Measurements from ENCODE around the gene CELSR1.

The CELSR1 gene

DNA sequence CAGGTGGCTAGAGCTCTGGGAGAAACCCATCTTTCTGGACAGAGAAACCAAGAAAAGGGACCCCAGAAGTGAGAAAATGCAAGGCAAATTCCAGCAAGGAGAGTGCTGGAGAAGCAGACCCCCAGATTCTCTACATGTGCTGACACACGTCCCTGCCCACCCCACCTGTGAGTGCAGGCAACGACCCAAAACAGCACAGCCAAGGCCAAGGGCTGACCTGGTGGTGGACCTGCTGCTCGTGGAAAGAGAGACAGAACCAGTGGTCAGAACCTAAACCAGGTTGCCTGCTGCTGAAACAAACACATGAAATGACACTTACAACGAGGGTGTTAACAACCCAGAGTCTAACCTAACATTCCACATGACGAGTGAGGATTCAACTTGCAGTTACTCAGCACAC, 177.3 kb downstream of the CELSR1 start:
- no peak for DNase-seq

DNA sequence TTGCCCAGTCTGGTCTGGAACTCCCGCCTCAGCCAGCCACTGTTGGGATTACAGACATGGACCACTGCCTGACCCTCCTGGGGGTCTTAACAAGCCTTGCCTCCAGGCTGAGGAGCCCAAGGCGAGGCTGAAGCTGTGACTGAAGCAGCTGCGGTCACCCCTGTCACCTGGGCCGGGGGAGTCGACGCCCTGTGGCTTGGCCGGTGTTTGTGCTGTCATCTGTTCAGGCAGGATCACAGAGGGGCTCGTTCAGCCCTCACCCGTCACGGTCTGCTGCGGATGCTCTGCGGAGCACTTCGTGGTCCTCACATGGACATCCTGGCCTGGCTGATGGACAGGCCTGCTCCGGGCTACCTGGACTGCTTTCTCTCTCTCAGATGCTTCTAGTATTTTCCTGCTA, 178.1 kb downstream of the CELSR1 start:
- no peak for DNase-seq

DNA sequence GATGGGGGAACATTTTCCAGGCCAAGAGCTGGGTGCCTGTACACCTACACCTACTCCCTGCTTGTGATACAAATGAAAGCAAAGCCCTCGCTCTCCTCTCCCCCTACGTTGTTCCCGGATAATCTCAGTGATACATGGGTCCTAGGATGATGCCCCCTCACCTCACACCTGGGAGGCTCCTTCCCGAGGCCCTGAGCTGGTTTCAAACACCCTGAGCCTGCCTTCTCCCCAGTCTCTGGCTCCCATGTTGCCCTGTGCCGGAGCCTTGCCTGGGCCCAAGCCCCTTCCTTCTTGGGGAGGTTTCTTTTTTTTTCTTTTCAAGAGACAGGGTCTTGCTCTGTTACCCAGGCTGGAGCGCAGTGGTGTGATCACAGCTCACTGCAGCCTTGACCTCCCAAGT, 178.7 kb downstream of the CELSR1 start:
- DNase-seq = no peak

DNA sequence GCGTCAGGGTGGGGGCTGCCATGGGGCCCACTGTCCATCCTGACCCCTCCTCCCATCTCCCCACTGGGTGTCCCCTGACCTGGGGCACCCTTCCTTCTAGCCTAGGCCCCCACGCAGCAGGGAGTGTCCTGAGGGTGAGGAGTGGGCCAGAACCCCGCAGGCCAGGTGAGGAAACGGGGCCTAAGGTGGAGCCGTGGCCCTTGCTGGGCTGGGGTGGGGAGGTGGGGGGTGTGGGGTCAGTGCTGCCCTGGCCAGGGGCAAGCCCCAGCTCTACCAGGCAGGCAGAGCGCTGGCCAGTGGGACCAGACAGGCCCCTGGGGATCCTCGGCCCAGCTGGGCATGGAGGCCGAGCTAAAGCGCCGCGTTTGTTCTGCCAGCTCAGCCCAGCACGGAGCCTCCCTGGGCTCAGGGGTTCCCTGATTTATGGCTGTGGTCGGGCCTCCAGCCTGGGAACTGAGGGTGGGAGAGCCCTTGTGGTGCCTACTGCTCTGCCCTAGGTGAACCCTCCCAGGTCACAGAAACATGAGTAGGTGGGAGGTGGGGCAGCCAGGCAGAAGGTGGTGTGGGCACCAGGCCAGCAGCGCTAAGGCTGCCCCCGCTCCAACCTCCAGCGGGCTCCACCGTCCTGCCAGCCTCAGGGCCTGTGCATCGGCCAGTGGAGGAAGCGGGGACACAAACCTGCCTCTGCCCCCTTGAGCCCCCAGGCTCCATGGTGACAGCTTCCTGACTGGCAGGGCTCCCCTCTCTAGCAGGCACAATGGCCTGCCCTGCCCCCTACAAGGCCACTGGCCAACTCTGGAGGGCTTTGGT, 179.5 kb downstream of the CELSR1 start:
- no peak for DNase-seq

DNA sequence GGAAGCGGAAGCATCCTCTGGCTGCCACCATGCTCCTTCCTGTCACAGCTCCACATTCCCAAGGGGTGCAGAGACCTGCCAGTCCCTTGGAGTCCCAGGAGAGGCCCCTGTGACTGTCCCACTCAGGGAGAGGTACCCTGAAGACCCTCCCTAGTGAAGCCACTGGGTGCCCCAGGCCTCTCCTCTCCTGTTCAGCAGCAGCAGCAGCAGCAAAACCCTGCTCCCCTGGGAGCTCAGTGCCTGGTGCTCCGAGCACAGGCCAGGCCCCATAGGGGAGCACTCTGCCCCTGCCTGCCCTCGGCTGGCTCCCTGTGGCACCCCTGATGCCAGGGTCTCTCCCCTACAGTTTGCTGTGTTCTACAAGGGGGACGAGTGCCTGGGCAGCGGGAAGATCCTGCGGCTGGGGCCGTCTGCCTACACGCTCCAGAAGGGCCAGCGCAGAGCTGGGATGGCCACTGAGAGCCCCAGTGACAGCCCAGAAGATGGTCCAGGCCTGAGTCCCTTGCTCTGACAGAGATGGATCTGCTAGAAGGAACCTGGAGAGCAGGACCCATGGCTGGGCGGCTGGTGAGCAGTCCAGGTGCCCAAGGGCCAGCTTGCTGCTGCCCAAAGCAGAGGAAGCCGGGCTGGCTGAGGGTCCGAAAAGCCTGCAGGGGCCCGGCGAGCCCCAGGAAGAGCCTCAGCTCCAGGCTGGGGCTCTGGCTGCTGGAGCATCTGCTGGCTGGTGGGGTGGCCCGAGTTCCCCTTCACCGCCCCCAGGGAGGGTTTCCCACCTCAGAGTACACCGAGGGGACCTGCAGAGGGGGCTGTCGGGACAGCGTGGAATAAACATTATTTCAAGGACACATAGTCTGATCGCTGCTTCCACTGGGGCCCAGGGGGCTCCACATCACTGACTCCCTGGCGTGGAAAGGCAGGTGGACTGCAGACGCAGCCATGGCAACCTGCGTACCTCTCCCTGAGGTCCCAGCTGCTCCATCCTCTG, 180.6 kb downstream of the CELSR1 start:
- DNase-seq = no peak

DNA sequence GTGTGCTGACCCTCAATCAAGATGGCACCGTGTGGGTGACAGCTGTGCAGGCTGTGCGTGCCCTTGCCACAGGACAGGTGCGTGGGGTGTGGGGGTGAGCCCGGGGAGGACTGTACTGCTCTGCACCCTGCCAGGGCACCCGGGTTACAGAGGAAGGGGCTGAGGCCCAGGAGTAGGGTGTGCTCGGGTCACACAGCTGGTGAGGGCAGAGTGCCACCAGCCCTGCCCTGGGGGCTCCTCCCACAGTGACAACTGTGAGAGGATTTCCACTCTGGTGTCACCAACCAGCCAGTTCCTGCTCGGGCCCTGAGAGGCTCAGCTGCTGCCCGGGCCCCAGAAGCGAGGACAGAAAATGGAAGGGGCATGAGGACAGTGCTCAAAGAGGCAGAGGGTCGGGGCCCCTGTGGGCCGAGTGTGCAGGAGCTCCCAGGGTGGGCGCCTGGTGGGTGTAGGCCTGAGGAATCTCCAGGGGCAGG, 181.4 kb downstream of the CELSR1 start:
- no peak for DNase-seq

DNA sequence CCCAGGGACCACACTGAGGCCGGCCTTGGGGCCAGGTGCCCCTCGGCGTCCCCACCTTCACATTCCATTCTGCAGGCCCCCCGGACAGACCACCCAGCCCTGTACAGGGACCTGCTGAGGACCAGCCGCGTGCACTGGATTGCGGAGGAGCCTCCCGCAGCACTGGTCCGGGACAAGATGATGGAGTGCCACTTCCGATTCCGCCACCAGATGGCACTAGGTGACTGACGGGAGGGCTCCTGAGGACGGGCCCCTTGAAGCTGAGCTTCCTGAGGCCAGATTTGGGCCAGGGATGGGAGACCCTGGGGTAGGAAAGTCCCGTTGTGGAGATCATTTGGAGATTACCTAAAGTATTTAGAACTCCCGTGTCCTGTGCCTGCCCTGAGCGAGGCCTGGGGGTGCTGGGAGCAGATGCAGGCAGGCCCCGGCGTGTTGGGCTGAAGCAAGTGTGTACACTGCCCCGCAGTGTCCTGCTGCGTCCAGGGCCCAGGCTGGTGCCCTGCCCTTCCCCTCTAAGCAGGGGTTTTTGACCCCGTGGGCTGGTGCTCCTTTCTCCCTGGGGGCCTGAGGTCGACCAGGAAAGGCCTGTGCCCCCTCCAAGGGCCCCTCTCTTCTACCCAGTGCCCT, 181.9 kb downstream of the CELSR1 start:
- DNase-seq = peak; percentile 45 to 61

DNA sequence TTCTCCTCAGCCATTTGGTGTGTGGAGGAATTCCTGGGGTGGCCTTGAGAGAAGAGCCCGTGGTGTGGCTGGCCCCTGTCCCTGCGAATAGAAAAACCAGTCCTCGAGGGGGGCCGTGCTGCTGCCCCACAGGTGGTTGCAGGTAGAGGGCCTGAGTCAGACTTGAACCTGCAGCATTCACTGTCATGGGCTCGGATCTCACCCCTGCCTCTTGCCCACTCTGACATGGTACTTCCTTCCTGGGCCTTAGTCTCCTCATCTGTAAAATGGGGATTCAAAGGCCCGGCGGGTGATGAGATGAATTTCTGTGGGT, 182.5 kb downstream of the CELSR1 start:
- no peak for DNase-seq

DNA sequence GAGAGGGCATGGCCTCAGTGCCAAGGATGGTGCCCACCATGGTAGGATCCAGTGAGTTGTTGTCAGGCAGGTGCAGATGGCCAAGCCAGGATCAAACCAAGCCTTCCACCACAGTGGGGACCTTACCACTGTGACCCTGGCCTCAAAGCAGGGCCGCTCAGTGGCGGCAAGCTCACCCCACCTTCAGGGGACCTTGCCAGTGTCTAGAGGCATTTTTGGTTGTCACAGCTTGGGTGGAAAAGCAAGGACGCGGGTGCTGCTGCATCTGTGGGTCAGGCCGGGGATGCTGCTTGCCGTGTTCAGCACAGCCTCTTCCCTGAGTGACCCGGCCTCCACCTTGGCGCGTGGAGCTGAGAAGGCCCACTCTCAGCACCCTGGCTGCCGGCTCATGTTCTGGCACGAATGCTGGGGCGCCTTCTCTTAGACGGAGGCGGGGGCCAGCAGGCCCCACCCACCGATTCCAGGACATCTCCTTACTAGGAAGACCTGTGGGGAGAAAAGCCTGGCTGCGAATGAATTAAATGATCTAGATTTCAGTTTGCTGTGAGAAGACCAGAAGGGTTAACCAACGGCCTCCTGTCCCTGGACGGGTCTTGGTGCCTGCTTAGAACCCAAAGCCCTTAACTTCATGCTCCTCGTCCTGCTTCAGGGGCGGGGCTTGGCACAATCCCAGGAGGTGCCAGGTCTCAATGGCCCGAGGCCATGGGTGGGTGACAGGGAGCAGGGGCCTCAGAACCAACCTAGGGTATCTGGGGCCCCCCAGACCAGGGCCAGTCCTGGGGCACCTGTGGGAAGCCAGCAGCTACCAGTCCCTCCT, 183.0 kb downstream of the CELSR1 start:
- no peak for DNase-seq

DNA sequence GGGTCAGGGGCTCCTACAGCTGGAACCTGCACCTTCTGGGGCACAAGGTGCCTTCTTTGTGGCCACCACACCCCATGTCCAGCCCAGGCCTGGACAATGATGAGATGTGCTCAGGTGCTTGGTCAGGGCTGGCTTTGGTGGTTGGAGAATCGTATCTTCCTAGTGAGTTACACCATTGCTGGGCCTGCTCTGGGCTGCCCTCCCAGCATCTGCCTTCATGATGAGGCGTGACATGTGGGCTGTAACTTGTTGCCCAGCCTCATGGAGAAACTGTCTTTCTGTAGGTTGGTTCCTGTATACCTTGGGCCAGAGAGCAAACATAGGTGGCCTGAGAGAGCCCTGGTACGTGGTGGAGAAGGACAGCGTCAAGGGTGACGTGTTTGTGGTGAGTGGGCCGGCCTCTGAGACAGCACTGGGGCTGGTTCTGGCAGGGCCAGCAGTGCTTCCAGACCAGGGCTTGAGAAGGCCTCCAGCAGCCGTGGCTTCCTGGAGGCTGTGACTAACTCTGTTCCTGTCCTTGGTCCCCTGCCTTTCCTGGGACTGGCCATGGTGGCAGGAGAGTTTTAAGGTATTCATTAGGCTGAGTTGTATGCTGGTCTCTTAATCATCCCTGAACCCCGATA, 183.8 kb downstream of the CELSR1 start:
- DNase-seq = no peak

DNA sequence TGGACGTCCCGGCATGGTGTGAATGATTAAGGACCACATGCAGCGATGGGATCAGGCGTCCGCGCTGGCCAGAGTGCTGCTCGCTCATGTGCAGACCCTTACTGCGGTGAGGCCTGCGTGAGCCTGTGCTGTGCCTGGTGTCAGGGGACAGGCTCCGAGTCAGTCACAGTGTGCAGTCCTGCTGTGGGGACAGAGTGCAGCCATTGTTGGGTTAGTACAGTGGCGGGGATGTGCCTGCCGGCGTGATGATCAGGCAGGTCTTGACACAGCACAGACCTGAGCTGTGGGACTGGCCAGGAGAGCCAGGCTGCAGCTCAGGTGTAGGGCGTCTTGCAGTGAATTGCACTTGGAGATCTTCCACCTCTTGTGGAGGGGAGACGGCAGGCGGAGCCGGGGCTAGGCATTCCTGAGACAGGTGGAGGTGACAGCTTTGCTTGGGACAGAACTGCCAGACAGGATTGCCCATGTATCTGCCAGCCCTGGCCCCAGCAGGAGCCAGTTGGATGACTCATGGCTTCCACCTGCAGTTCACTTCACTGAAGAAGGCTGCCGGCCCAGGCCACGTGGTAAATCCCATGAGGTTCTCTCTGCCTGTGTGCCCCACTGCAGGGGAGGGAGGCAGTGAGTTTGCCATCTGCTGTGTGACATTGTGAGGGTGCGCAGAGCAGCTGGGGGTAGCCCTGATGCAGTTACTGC, 184.6 kb downstream of the CELSR1 start:
- no peak for DNase-seq

DNA sequence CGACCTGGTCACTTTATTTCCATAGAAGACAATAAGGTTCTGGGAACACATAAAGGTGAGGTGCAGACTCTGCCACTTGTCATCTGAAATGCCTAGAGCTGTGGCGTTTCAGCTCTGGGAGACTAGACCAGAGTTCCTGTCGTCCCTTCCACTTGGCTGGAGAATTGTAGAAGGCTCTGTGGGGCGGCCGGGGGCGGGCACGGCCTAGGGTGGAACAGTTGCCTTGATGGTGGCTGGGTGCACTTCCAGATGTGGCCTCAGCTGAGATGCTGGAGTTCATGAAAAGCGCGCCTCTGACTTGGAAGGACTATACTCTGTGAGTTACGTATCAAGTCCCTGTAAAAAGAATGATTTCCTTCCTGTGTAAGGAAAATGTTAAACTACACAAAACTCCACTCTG, 185.1 kb downstream of the CELSR1 start:
- no peak for DNase-seq

DNA sequence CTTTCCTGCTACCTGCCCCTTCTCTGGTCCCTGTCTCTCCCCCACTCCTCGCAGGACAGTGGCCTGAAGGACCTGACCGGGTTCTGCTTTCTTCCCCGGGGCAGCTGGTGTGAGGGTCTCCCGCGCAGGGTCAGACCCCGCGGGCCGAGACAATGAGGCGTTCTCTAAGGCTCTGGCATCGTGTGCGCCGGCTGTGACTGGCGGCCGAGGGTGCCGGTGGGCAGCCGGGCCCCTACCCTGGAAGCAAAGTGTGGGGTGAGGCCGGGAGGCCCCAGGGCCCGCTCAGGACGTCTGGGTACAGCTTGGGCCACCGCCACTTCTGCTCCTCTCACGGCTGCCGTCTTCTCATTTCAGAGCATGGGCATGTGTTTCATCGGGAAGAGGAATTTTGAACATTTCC, 185.7 kb downstream of the CELSR1 start:
- no peak for DNase-seq

DNA sequence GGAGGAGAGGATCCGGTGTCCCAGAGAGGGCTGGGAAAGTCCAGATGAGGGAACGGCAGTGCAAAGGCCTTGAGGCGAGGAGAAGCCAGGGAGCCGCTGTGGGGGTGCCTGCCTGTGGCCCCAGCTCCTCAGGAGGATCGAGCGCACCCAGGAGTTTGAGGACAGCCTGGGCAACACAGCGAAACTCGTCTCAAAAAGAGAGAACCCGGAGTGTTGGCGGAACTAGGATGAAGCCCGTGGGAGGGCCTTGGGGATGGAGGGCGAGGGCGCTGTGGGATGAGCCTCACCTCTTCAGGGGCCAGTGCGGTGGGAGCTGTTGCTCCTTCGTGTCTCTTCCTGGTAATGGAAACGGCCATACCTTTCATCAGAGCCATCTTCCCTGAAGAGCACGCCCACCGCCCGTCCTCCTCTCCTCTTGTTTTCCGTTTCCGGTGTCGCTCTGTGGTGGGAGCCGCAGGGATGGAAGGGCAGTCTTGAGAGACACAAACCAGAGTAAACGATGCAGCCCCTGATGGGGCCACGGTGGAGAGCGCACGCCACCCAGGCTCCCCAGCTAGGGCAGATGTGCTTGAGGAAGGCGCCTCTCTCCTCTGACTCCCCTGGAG, 186.2 kb downstream of the CELSR1 start:
- DNase-seq = no peak

DNA sequence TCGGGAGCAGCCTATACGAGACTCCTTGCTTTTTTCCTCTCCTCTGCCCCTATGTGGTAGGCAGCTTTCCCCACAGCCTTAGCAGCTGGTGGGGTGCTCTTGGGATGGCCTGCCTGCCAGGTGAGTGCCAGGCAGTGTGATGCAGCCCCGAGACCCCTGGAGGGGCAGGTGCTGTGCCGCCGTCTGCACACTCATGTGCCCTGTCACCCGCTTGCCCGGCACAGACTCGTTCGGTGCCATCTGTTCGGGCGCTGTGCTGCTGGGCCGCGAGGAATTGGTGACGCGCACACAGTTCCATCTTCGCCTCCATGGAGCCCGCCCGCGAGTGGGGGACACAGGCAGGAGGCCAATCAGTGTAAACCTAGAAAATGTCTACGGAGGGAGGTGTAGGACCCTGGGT, 186.8 kb downstream of the CELSR1 start:
- DNase-seq = no peak

DNA sequence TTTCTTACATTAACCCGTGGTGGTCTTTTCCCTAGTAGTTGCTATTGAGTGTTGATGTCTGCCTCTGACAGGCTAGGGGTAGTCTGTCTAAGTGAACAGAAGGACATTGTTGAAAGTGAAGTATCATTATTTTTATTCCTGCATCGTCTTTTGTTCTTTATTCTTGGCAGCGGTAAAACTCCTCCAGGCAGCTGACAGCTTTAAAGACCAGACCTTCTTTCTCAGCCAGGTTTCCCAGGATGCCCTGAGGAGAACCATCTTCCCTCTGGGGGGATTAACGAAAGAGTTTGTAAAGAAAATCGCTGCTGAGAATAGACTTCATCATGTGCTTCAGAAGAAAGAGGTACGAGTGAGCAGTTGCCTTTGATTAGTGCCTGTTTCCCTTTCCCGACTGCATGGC, 187.3 kb downstream of the CELSR1 start:
- no peak for DNase-seq

DNA sequence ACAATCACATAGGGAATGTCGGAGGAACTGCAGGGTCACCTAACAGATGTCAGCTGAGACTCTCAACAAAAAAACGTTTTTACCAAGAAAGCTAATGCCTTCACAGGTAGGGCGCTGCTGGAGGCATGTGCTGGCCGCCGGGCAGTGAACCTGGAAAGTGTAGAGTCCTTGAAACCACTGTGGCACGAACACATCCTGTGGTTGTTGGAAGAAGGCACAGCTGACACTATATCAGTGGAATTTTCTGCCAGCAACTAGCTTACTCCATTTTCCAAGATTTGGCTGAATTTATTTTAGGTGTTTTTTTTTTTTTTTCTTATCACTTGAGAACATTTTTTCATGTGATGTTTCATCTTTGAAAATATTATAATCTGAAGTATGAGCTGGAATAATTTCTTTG, 187.7 kb downstream of the CELSR1 start:
- no peak for DNase-seq

DNA sequence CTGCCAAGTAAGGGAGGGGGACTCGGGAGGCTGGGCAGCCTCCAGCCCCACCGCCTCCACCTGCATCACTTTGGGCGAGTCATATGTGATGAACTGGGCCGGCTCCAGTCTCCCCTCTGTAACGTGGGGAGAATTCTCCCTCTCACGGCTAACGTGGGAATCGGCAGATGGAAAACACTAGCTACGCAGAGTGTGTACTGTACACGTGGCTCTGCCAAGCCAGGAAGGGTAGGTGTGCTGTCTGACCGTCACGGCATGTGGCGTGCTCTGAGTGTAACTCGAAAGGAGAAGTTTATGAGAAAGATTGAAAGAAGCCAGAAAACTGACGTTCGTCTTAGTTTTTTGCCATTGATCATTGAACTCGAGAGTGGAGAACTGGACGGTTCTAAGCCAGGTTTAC, 188.2 kb downstream of the CELSR1 start:
- DNase-seq = no peak

DNA sequence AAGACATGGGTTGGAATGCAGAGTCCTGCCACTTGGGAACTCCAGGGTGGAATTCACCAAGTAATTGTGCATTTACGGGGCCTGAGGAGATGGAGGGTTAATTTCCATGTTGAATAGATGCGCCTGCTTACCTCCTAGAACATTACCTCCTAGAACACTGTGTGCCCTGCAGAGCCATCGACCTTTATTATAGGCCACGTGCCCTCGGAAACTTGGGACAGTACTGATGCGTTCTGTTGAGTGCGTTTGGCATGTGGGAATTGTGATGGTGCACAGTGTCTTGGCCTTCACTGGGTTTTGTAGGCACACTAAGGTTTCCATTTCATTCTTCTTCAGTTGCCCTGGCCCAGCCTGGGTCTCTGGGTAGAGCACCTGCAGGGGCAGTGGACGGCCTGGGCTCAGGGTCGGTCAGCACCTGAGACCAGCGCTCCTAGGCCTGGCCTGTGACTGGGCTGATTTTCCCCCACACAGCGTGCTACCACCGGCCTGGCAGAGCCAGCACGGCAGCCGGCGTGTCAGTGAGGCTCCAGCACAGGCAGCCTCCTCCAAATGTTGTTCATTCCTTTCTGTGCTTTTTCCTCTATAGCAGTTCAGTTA, 189.2 kb downstream of the CELSR1 start:
- no peak for DNase-seq

DNA sequence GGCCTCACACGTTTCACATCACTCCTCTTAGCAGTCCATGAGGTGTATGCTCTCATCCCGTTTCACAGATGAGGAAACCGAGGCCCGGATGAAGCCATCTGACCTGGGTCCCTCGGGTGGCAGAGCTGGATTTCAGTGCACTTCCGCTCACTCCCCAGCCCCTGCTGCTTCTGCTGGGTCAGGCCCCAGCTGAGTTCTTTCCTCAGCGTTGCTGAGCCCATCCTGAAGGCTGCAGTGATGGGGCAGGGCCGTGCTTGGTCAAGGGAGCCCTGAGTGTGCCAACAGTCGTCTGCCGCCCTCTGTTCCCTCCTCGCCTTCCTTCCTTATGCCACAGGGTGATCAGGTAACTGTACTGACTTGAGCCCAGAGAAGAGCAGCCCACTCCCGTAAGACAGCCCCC, 189.8 kb downstream of the CELSR1 start:
- no peak for DNase-seq
